Sigmoid colon (tissue), 3 donors: ENCODE results near the gene PLS3.

Source experiments
- POLR2A ChIP-seq, 2 donors: fragments of 450-650 bp; IDR thresholded peaks; one replicate each; pipeline ENCODE4 v1.6.1; 2016; ENCODE audit warnings: antibody characterized with exemption in 2 of 2, mild to moderate bottlenecking in 2 of 2, moderate library complexity in 2 of 2
- TF ChIP-seq, protein P1 (sequence below), 4 experiments: fragments of 450-650 bp in 3 of 4; fragments of 200-600 bp in 1 of 4; IDR thresholded peaks; one replicate each; pipeline ENCODE4 v1.5.1; 2016 to 2019; ENCODE audit warnings: antibody characterized with exemption in 4 of 4, mild to moderate bottlenecking in 3 of 4, moderate library complexity in 2 of 4

DNA sequence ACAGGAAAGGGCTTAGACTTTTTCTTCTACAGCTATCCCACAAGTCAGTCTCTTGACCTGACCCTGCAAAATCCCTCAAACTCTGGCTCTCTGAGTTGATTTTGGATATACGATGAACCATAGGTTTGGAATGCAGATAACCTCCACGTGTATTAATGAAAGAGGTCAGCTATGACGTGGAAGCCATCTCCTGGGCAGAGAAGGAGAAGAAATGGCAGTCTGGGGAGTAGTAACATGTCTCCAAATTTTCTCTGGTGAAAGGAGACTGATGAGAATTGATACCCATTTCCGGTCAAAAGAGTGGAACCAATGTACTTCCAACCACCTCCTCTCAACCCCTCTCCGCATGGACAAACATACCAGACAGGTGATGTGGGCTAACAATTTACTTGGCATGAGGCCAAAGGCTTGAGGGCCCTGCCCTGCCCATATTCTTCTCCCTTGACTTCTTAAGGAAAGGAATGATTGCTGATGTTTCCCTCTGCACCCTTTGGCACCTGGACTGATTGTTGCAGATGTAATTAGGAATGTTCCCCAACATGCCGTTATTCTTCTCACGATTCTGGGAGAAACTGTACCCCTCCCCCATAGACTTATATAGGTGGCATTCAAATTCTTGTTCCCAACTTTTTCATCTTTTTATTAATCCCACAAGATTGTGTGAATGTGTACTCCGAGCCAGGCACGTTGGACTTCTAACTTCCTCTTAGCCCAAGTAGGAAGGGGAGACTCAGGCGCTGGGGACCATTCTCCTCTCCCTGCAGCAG, 580 bp upstream of the PLS3 start:
- TF ChIP-seq, protein P1, sequence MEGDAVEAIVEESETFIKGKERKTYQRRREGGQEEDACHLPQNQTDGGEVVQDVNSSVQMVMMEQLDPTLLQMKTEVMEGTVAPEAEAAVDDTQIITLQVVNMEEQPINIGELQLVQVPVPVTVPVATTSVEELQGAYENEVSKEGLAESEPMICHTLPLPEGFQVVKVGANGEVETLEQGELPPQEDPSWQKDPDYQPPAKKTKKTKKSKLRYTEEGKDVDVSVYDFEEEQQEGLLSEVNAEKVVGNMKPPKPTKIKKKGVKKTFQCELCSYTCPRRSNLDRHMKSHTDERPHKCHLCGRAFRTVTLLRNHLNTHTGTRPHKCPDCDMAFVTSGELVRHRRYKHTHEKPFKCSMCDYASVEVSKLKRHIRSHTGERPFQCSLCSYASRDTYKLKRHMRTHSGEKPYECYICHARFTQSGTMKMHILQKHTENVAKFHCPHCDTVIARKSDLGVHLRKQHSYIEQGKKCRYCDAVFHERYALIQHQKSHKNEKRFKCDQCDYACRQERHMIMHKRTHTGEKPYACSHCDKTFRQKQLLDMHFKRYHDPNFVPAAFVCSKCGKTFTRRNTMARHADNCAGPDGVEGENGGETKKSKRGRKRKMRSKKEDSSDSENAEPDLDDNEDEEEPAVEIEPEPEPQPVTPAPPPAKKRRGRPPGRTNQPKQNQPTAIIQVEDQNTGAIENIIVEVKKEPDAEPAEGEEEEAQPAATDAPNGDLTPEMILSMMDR (IDR thresholded peaks at IDR 0.05): no peak
- TF ChIP-seq POLR2A (IDR thresholded peaks at IDR 0.05): no peak
